ENCODE measurements around the gene EFL1. TPM values are rescaled to one million over a fixed set of nuclear protein-coding genes. Genes with fewer than 3 reads are reported as not detected.

EFL1 gene
- total RNA-seq, 1 donor from 2014 or later: 19.3 TPM

GRCh38 chr15:82172506-82172905 is 90.0 kb downstream of the EFL1 start:
- DNase-seq (ENCODE audit: low spot score): no peak
- H3K27me3 Mint-ChIP-seq (ENCODE audit: unreplicated experiment): no peaks in the 10 kb centered on the region
- TF ChIP-seq, protein P1, sequence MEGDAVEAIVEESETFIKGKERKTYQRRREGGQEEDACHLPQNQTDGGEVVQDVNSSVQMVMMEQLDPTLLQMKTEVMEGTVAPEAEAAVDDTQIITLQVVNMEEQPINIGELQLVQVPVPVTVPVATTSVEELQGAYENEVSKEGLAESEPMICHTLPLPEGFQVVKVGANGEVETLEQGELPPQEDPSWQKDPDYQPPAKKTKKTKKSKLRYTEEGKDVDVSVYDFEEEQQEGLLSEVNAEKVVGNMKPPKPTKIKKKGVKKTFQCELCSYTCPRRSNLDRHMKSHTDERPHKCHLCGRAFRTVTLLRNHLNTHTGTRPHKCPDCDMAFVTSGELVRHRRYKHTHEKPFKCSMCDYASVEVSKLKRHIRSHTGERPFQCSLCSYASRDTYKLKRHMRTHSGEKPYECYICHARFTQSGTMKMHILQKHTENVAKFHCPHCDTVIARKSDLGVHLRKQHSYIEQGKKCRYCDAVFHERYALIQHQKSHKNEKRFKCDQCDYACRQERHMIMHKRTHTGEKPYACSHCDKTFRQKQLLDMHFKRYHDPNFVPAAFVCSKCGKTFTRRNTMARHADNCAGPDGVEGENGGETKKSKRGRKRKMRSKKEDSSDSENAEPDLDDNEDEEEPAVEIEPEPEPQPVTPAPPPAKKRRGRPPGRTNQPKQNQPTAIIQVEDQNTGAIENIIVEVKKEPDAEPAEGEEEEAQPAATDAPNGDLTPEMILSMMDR (IDR thresholded peaks at IDR 0.05; ENCODE audit: unreplicated experiment): no peak
- H3K36me3 Mint-ChIP-seq (ENCODE audit: low read depth, unreplicated experiment): no peaks in the 10 kb centered on the region
- H3K4me3 Mint-ChIP-seq (ENCODE audit: unreplicated experiment): no peak overlapping the region
- no peaks in the 10 kb centered on the region for H3K9me3 Mint-ChIP-seq (ENCODE audit: unreplicated experiment)
- no peaks in the 10 kb centered on the region for H3K4me1 Mint-ChIP-seq (ENCODE audit: unreplicated experiment)
- no peak overlapping the region for H3K27ac Mint-ChIP-seq (ENCODE audit: unreplicated experiment)

DNA sequence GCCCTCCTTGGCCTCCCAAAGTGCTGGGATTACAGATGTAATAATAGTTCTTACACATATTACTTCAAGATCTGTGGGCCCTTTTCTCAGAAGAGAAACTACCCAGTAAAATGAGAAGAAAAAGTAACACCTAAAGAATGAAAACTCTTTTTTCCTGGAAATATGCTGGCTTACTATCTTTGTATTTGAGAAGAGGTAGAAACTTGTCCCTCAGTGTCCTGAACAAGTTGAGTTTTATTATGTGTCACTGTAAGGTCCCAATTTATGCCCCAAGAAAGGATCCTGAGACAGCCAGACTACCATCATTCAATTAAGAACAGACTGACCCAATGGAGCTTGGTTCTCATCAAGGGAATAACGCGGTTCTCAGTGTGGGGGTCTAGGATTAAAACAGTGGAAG is 93.8 kb downstream of the EFL1 start:
- Mint-ChIP-seq H3K27ac (ENCODE audit: unreplicated experiment) (no peak overlapping the region), H3K36me3 (ENCODE audit: low read depth, unreplicated experiment) (no peaks in the 10 kb centered on the region), H3K4me3 (ENCODE audit: unreplicated experiment) (no peak overlapping the region), H3K27me3 (ENCODE audit: unreplicated experiment) (no peaks in the 10 kb centered on the region), H3K9me3 (ENCODE audit: unreplicated experiment) (no peaks in the 10 kb centered on the region), H3K4me1 (ENCODE audit: unreplicated experiment) (peaks cover 8% of the 10 kb centered on the region)
- TF ChIP-seq, protein P1 (IDR thresholded peaks at IDR 0.05; ENCODE audit: unreplicated experiment): no peak
- no peak for DNase-seq (ENCODE audit: low spot score)

DNA sequence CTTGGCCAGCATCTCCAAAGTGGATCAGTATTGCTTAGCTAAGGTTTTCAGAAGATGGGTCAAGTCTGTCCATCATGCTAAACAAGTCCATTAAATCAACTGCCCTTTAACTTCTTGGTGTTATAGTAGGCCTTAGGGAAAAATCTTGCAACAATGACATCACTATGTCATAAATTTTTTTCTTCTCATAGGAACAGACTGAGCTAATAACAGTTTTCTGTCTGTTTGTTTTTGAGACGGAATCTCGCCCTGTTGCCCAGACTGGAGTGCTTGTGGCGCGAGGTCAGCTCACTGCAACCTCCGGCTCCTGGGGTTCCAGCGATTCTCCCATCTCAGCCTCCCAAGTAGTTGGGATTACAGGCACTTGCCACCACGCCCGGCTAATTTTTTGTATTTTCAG is 94.2 kb downstream of the EFL1 start:
- Mint-ChIP-seq H3K9me3 (ENCODE audit: unreplicated experiment) (no peaks in the 10 kb centered on the region), H3K4me3 (ENCODE audit: unreplicated experiment) (no peak overlapping the region), H3K36me3 (ENCODE audit: low read depth, unreplicated experiment) (no peaks in the 10 kb centered on the region)

DNA sequence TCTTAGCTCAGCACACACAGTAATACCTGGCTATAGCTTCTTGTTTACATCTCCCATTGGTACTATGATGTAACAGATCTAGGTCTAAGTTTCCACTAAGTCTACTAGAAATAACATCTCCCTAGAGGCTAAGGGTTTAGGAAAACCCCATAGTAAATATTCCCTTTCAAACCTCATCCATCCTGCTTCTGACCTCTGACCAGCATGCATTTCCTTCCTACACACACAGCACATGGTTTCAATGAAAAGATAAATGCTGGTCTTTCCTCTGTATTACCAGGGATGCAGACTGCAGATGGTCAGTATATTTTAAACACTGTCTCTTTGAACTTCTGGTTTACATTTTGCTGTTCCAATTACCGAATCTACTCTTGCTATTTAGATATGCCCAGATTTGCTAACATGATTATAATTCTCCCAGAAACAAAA is 96.6 kb downstream of the EFL1 start:
- peaks cover 16% of the 10 kb centered on the region for H3K4me1 Mint-ChIP-seq (ENCODE audit: unreplicated experiment)
- H3K27ac Mint-ChIP-seq (ENCODE audit: unreplicated experiment): no peak overlapping the region
- H3K4me3 Mint-ChIP-seq (ENCODE audit: unreplicated experiment): no peak overlapping the region
- no peaks in the 10 kb centered on the region for H3K9me3 Mint-ChIP-seq (ENCODE audit: unreplicated experiment)
- H3K36me3 Mint-ChIP-seq (ENCODE audit: low read depth, unreplicated experiment): peaks cover 7% of the 10 kb centered on the region
- no peak for DNase-seq (ENCODE audit: low spot score)
- TF ChIP-seq, protein P1 (IDR thresholded peaks at IDR 0.05; ENCODE audit: unreplicated experiment): no peak
- H3K27me3 Mint-ChIP-seq (ENCODE audit: unreplicated experiment): no peaks in the 10 kb centered on the region

More for the DNA sequence above, 94.2 kb downstream of the EFL1 start:
- TF ChIP-seq, protein P1 (IDR thresholded peaks at IDR 0.05; ENCODE audit: unreplicated experiment): no peak
- no peak for DNase-seq (ENCODE audit: low spot score)
- H3K4me1 Mint-ChIP-seq (ENCODE audit: unreplicated experiment): peaks cover 8% of the 10 kb centered on the region
- H3K27ac Mint-ChIP-seq (ENCODE audit: unreplicated experiment): no peak overlapping the region
- no peaks in the 10 kb centered on the region for H3K27me3 Mint-ChIP-seq (ENCODE audit: unreplicated experiment)

- TF ChIP-seq, protein P1 (IDR thresholded peaks at IDR 0.05; ENCODE audit: unreplicated experiment): no peak
- H3K27me3 Mint-ChIP-seq (ENCODE audit: unreplicated experiment): no peaks in the 10 kb centered on the region
- DNase-seq (ENCODE audit: low spot score): no peak
- H3K4me1 Mint-ChIP-seq (ENCODE audit: unreplicated experiment): peaks cover 12% of the 10 kb centered on the region
- H3K27ac Mint-ChIP-seq (ENCODE audit: unreplicated experiment): peak overlapping the region; percentile 45
- H3K36me3 Mint-ChIP-seq (ENCODE audit: low read depth, unreplicated experiment): peaks cover 12% of the 10 kb centered on the region
- H3K9me3 Mint-ChIP-seq (ENCODE audit: unreplicated experiment): no peaks in the 10 kb centered on the region
- H3K4me3 Mint-ChIP-seq (ENCODE audit: unreplicated experiment): no peak overlapping the region
These were observed 102.6 kb downstream of the EFL1 start for GRCh38 chr15:82159922-82160321.

Measured in endothelial cell (in vitro differentiated cells).